ENCODE results near the gene ABHD17A. TPM values are rescaled to one million over a fixed set of nuclear protein-coding genes. Genes with fewer than 3 reads are reported as not detected.

Gene ABHD17A
- total RNA-seq, 1 donor from 2014 or later = 20.2 TPM

DNA sequence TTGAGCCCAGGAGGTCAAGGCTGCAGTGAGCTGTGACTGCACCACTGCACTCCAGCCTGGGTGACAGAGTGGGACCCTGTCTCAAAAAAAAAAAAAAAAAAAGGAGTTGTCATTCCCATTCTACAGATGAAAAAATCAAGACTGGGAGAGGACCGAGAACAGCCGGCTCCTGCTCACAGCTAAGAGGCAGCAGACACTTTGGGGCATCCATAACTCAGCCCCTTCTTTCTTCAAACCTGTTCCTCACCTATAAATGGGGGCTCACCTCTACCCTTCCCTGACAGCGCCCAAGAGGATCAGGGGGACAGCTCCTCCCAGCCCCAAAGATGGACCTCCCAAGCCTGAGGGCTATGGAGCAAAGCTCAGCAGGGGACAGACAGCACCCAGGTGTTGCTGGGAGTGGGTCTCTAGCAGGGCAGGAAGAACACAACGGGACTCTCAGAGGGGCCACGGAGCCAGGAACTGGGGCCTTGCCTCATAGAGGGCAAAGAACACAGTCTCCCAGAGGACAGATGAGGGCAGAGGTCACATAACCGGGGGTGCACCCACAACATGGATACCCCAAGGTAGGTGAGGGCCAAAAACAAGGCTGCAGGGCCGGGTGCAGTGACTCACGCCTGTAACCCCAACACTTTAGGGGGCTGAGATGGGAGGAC is 18.5 kb downstream of the ABHD17A start:
- Mint-ChIP-seq H3K4me3 (peak overlapping the region; percentile 71), H3K4me1 (peaks cover 6% of the 10 kb centered on the region), H3K27ac (peak overlapping the region; percentile 60), H3K36me3 (no peaks in the 10 kb centered on the region), H3K27me3 (ENCODE audit: insufficient read depth, low read depth) (peaks cover 4% of the 10 kb centered on the region), H3K9me3 (no peaks in the 10 kb centered on the region)
- H3K4me2 ChIP-seq = no peak overlapping the region
- H3K27ac ChIP-seq = no peak overlapping the region
- peaks cover 30% of the 10 kb centered on the region for H3F3A ChIP-seq (ENCODE audit: low read depth)
- H3K79me2 ChIP-seq (ENCODE audit: low read depth) = peaks cover 14% of the 10 kb centered on the region
- H2AFZ ChIP-seq (replicated peaks) = no peak overlapping the region
- no peak for TF ChIP-seq EZH2 (IDR thresholded peaks at IDR 0.05)
- TF ChIP-seq EZH2phosphoT487 (IDR thresholded peaks at IDR 0.05) = no peak
- TF ChIP-seq, protein P1, sequence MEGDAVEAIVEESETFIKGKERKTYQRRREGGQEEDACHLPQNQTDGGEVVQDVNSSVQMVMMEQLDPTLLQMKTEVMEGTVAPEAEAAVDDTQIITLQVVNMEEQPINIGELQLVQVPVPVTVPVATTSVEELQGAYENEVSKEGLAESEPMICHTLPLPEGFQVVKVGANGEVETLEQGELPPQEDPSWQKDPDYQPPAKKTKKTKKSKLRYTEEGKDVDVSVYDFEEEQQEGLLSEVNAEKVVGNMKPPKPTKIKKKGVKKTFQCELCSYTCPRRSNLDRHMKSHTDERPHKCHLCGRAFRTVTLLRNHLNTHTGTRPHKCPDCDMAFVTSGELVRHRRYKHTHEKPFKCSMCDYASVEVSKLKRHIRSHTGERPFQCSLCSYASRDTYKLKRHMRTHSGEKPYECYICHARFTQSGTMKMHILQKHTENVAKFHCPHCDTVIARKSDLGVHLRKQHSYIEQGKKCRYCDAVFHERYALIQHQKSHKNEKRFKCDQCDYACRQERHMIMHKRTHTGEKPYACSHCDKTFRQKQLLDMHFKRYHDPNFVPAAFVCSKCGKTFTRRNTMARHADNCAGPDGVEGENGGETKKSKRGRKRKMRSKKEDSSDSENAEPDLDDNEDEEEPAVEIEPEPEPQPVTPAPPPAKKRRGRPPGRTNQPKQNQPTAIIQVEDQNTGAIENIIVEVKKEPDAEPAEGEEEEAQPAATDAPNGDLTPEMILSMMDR (IDR thresholded peaks at IDR 0.05) = no peak
- peaks cover under 1% of the 10 kb centered on the region for H3K4me1 ChIP-seq
- no peaks in the 10 kb centered on the region for H3K9me3 ChIP-seq (ENCODE audit: low read depth)
- peaks cover 11% of the 10 kb centered on the region for H3K27me3 ChIP-seq
- H3K4me3 ChIP-seq = no peak overlapping the region
- H4K20me1 ChIP-seq (ENCODE audit: low read depth) = peaks cover 8% of the 10 kb centered on the region
- H3K9ac ChIP-seq = no peak overlapping the region
- no peaks in the 10 kb centered on the region for H3K36me3 ChIP-seq
- DNase-seq (ENCODE audit: low spot score) = no peak

DNA sequence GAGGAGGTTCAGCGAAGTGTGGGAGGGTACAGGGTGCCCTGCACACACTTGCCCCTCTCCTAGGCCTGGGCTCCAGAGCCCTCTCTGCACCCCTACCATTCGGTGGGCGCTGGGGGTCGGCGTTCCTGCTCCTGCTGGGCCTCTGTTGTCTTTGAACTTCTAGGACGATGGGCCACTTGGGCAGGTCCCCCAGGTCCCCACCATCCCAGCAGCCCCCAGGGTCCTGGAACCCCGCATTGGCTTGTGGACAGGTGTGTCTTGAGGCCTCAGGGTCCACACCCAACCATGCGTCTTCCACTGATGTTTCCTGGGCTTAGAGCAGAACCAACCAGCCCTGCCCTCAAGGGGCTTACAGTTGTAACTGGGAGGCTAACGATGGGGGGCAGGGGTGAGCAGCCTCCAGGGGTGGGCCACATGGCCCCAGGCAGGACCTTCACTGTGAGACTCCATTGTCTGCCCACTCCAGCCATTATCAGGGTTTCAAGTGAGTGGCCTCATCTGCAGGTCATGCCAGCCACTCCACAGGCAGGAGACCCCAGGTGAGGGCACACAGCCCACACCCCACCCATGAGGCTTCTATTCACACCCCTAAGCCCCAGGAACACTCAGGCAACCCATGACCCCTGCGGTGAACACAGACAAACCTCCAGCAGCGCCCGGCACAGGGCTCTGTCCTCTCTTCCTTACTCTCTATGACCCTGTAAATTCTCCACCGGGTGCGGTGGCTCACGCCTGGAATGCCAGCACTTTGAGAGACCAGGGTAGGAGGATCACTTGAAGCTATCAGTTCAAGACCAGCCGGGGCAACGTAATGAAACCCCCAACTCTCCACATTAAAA is 19.9 kb downstream of the ABHD17A start:
- Histone ChIP-seq H2AFZ (replicated peaks) (no peak overlapping the region), H3K4me2 (peak overlapping the region; percentile 83), H3K79me2 (ENCODE audit: low read depth) (peaks cover 18% of the 10 kb centered on the region), H4K20me1 (ENCODE audit: low read depth) (peaks cover 22% of the 10 kb centered on the region), H3K27ac (no peak overlapping the region), H3F3A (ENCODE audit: low read depth) (peaks cover 44% of the 10 kb centered on the region), H3K36me3 (no peaks in the 10 kb centered on the region), H3K4me3 (peak overlapping the region; percentile 69), H3K27me3 (peaks cover 25% of the 10 kb centered on the region), H3K4me1 (peaks cover 15% of the 10 kb centered on the region), H3K9me3 (ENCODE audit: low read depth) (no peaks in the 10 kb centered on the region), H3K9ac (peak overlapping the region; percentile 38)
- no peaks in the 10 kb centered on the region for H3K9me3 Mint-ChIP-seq
- no peak overlapping the region for H3K27ac Mint-ChIP-seq
- peak overlapping the region; percentile 79 for H3K4me3 Mint-ChIP-seq
- H3K36me3 Mint-ChIP-seq = no peaks in the 10 kb centered on the region
- no peak for DNase-seq (ENCODE audit: low spot score)
- no peak for TF ChIP-seq EZH2 (IDR thresholded peaks at IDR 0.05)
- peaks cover 12% of the 10 kb centered on the region for H3K27me3 Mint-ChIP-seq (ENCODE audit: insufficient read depth, low read depth)
- peaks cover 17% of the 10 kb centered on the region for H3K4me1 Mint-ChIP-seq

DNA sequence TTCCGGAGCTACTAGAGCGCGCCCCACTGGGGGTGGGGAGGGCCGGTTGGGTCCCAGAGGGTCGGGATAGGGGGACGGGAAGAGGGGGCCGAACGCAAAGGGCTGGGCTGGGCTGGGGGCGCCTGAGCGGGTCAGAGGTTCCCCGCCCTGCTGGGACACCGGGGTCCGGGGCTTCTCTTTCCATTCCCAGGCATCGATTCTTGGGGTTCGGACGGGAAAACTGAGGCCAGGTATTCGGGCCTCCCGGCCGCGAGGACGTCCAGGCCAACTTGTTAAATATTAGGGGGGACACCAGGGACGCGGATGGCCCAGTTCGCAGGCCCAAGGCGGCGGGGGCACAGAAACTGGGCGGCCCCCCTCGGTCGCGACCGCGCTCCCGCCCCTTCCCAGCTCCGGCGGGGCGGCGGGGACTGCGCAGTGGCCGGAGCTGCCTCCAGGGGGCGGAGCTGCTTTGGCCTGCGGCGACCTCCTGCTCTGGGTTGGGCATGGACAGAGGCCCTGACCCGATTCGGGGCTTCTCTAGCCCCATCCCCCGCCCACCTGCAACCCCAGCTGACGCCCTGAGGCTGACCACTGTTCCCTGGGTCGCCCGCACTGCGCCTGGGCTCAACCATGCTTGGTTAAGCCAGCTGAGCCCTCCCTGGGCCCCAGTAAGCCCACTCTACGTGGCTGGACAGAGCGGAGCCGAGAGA is 20.7 kb downstream of the ABHD17A start:
- Mint-ChIP-seq H3K36me3 (no peaks in the 10 kb centered on the region), H3K4me3 (peak overlapping the region; percentile 82), H3K4me1 (peaks cover 17% of the 10 kb centered on the region), H3K27me3 (ENCODE audit: insufficient read depth, low read depth) (peaks cover 12% of the 10 kb centered on the region), H3K27ac (no peak overlapping the region), H3K9me3 (no peaks in the 10 kb centered on the region)
- peaks cover 30% of the 10 kb centered on the region for H4K20me1 ChIP-seq (ENCODE audit: low read depth)
- H3K27ac ChIP-seq = peak overlapping the region; percentile 8
- H2AFZ ChIP-seq (replicated peaks) = peak overlapping the region; percentile 69
- H3K36me3 ChIP-seq = no peaks in the 10 kb centered on the region
- H3K9me3 ChIP-seq (ENCODE audit: low read depth) = no peaks in the 10 kb centered on the region
- peak overlapping the region; percentile 69 for H3K4me3 ChIP-seq
- H3K27me3 ChIP-seq = peaks cover 33% of the 10 kb centered on the region
- H3K79me2 ChIP-seq (ENCODE audit: low read depth) = peaks cover 26% of the 10 kb centered on the region
- peak; percentile 91 for DNase-seq (ENCODE audit: low spot score)
- H3K4me2 ChIP-seq = peak overlapping the region; percentile 83
- TF ChIP-seq, protein P1 (IDR thresholded peaks at IDR 0.05) = peak; percentile 74
- TF ChIP-seq EZH2 (IDR thresholded peaks at IDR 0.05) = no peak
- peaks cover 46% of the 10 kb centered on the region for H3F3A ChIP-seq (ENCODE audit: low read depth)
- H3K4me1 ChIP-seq = peaks cover 23% of the 10 kb centered on the region
- H3K9ac ChIP-seq = peak overlapping the region; percentile 38

All from neural progenitor cell (in vitro differentiated cells).